ENCODE data around the gene ADSL.

DNA sequence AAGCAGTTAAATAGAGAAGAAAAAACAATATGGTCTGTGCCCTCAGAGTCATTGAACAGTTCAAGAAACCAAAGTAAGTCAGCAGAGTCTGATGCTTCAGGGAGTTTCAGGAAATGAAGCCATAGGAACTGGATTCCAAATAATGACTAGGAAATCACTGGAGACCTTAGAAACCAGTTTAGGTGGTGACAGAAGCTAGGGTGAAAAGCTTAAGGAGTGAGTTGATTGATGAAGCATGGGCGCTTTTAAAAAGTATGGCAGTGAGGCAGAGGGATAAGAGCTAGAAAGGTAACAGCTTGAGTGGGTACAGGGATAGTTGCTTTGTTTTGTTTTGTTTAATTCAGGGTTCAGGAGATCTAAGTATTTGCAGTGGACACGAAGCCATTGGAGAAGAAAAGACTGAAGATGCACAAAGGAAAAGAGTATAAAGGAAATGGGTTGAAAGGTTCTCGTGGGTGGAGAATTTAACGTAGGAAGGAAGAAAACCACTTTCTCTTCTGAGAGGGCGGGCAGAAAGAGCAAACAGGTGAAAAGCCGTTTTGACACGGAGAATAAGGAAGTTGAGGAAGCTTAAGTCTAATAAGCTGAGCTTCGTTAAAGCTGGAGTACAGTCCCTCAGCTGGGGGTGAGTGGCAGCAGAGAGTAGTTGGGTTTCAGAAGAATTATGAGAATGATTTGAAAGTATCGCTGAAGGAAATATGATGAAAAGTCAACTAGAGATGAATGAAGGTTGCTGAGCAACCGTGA is 38.9 kb downstream of the ADSL start:
- TF ChIP-seq, protein P1, sequence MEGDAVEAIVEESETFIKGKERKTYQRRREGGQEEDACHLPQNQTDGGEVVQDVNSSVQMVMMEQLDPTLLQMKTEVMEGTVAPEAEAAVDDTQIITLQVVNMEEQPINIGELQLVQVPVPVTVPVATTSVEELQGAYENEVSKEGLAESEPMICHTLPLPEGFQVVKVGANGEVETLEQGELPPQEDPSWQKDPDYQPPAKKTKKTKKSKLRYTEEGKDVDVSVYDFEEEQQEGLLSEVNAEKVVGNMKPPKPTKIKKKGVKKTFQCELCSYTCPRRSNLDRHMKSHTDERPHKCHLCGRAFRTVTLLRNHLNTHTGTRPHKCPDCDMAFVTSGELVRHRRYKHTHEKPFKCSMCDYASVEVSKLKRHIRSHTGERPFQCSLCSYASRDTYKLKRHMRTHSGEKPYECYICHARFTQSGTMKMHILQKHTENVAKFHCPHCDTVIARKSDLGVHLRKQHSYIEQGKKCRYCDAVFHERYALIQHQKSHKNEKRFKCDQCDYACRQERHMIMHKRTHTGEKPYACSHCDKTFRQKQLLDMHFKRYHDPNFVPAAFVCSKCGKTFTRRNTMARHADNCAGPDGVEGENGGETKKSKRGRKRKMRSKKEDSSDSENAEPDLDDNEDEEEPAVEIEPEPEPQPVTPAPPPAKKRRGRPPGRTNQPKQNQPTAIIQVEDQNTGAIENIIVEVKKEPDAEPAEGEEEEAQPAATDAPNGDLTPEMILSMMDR (IDR thresholded peaks at IDR 0.05) = no peak
- no peak for TF ChIP-seq TAF1 (IDR thresholded peaks at IDR 0.05; ENCODE audit: borderline replicate concordance, low read depth, low read length)
- no peak for TF ChIP-seq EP300 (IDR thresholded peaks at IDR 0.05; ENCODE audit: borderline replicate concordance in 1 of 2, low read depth in 1 of 2, low read length in 1 of 2)
- no peak for TF ChIP-seq EZH2phosphoT487 (IDR thresholded peaks at IDR 0.05; ENCODE audit: borderline replicate concordance, low read depth)
- TF ChIP-seq, protein P2, sequence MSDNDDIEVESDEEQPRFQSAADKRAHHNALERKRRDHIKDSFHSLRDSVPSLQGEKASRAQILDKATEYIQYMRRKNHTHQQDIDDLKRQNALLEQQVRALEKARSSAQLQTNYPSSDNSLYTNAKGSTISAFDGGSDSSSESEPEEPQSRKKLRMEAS (IDR thresholded peaks at IDR 0.05; ENCODE audit: low read depth) = no peak
- TF ChIP-seq POLR2AphosphoS5 (IDR thresholded peaks at IDR 0.05; ENCODE audit: low read depth, low read length) = no peak
- no peak for TF ChIP-seq RXRA (IDR thresholded peaks at IDR 0.05; ENCODE audit: borderline replicate concordance, low read depth)
- TF ChIP-seq RAD21 (IDR thresholded peaks at IDR 0.05; ENCODE audit: low read length) = no peak
- TF ChIP-seq, protein P3, sequence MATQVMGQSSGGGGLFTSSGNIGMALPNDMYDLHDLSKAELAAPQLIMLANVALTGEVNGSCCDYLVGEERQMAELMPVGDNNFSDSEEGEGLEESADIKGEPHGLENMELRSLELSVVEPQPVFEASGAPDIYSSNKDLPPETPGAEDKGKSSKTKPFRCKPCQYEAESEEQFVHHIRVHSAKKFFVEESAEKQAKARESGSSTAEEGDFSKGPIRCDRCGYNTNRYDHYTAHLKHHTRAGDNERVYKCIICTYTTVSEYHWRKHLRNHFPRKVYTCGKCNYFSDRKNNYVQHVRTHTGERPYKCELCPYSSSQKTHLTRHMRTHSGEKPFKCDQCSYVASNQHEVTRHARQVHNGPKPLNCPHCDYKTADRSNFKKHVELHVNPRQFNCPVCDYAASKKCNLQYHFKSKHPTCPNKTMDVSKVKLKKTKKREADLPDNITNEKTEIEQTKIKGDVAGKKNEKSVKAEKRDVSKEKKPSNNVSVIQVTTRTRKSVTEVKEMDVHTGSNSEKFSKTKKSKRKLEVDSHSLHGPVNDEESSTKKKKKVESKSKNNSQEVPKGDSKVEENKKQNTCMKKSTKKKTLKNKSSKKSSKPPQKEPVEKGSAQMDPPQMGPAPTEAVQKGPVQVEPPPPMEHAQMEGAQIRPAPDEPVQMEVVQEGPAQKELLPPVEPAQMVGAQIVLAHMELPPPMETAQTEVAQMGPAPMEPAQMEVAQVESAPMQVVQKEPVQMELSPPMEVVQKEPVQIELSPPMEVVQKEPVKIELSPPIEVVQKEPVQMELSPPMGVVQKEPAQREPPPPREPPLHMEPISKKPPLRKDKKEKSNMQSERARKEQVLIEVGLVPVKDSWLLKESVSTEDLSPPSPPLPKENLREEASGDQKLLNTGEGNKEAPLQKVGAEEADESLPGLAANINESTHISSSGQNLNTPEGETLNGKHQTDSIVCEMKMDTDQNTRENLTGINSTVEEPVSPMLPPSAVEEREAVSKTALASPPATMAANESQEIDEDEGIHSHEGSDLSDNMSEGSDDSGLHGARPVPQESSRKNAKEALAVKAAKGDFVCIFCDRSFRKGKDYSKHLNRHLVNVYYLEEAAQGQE (IDR thresholded peaks at IDR 0.05; ENCODE audit: low read depth, low read length) = no peak
- no peak for TF ChIP-seq YY1 (IDR thresholded peaks at IDR 0.05; ENCODE audit: low read depth)

Data from SK-N-SH (cell line).